ENCODE data around the gene RABL2B.

The RABL2B gene

DNA sequence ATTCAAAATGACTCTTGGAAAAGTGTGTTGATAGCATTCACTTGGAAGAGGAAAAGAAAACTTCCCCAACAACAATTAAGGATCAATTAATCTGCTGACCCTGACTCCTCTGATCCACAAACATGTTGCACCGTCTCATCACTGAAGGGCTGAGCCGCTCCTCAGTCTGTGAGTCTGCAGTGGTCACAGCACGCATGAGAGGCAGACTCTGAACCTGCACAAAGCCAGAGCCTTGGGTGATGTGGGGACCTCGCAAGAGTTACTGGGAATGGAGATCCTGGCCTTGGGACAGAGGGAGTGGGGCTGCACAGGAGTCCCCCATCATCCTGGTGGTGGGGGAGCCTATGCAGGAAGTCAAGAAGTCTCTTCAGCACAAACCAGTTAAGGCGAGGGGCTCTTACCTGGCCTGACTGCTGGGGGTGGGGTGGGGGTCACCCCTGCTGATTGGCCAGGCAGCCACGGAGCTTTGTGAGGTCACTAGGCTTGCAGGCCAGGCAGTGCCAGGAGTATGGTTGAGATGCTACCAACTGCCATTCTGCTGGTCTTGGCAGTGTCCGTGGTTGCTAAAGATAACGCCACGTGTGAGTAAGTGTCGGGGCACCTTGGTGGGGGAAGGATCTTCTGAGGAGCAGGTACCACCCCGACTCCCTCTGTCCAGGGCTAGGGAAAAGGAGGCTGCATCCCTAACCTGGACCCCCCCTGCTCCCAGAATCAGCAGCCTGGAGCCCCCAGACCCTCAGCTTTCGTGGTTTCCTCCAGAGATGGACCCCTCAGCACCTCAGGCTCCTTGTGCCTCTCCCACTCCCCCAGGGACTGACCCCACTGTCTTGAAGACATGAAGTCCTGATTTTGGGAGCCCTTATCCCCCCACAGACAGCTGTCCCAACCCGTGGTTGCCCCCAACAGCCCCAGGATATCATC, 45.4 kb downstream of the RABL2B start, which contains the start of gene ACR:
Gene ACR, plus strand, starts transcription at position 477 of the 921 bp plus-strand sequence. Its CDS starts 32 bp downstream, at position 509.
- no peak for FAIRE-seq

GRCh38 chr22:50735739-50736030, 47.8 kb downstream of the RABL2B start:
- FAIRE-seq = no peak

GRCh38 chr22:50734986-50735738, 48.3 kb downstream of the RABL2B start:
- FAIRE-seq = no peak

GRCh38 chr22:50734343-50734771, 49.1 kb downstream of the RABL2B start:
- no peak for FAIRE-seq

- no peak for FAIRE-seq
Observed at GRCh38 chr22:50733521-50734342, 49.7 kb downstream of the RABL2B start.

- no peak for FAIRE-seq
Observed at GRCh38 chr22:50732681-50733080, 50.8 kb downstream of the RABL2B start.

GRCh38 chr22:50731811-50732624, 51.4 kb downstream of the RABL2B start:
- FAIRE-seq = no peak

DNA sequence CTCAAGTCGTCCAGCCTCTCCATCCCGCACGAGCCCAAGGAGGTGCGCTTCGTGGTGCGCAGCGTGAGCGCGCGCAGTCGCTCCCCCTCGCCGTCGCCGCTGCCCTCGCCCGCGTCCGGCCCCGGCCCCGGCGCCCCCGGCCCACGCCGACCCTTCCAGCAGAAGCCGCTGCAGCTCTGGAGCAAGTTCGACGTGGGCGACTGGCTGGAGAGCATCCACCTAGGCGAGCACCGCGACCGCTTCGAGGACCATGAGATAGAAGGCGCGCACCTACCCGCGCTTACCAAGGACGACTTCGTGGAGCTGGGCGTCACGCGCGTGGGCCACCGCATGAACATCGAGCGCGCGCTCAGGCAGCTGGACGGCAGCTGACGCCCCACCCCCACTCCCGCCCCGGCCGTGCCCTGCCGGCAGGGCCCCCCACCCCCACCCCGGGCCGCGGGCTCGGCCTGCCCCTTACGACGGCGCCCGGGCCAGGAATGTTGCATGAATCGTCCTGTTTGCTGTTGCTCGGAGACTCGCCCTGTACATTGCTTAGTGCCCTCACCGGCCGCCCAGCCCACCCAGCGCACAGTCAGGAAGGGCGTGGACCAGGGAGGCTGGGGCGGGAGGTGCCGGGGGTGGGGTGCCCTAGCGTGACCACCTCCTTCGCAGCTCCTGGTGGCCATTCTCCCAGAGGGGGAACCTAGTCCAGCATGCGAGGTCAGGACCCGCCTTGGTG, 52.3 kb downstream of the RABL2B start:
- FAIRE-seq = no peak

GRCh38 chr22:50730013-50730891, 53.2 kb downstream of the RABL2B start:
- FAIRE-seq = no peak

GRCh38 chr22:50729391-50730012, 53.9 kb downstream of the RABL2B start:
- no peak for FAIRE-seq

- no peak for FAIRE-seq
Observed at GRCh38 chr22:50728523-50728931, 54.9 kb downstream of the RABL2B start.

GRCh38 chr22:50727678-50728522, 55.5 kb downstream of the RABL2B start:
- no peak for FAIRE-seq

DNA sequence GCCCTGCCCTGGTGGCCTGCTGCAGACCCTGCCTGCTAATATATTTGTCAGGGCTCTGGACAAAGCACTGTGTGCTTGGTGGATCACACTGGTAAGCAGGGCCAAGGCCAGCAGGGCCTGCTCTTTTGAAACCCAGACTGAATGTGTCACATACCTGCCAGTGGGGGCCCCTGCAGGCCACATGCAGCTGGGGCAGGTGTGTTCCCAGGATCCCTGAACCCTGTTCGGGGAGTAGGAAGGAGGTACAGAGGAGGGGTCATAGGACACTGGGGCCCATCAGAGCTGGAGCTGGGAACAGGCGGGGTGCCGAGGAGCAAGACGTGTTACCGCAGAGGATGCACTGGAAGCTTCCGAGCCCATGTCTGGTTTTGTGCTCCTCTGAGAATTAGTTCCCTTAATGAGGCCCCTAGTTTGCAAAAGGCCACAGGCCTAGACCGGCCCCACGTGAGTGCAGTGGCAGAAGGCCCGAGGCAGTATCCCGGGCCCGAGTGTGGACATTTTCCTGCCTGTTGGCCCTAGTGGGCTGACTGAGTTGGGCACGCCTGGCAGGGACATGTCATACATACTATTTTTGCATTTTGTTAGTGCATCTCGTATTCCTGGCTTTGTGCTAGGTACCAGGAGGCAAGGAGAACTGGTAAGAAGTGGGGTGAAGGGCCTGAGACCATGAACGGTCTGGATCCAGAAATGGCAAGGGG, 56.6 kb downstream of the RABL2B start:
- FAIRE-seq = no peak

DNA sequence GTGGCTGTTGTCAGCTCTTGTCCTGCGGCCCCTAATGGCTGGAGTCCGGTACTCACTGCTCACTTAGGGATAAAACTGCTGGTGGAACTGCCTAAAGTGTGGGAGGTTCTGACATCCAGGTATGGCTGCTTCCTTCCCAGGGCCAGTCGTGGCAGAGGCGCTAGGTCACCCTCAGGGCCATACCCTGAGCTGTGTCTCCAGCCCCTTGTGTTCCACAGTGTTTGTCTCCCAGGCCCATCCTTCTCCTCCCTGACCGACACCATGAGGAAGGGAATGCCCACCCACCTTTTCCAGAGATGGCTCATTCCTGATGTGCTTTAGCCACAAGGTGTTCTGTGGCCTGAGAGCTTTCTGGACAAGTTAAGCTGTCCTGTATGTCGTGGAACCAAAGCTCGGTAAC, 57.8 kb downstream of the RABL2B start:
- no peak for FAIRE-seq

DNA sequence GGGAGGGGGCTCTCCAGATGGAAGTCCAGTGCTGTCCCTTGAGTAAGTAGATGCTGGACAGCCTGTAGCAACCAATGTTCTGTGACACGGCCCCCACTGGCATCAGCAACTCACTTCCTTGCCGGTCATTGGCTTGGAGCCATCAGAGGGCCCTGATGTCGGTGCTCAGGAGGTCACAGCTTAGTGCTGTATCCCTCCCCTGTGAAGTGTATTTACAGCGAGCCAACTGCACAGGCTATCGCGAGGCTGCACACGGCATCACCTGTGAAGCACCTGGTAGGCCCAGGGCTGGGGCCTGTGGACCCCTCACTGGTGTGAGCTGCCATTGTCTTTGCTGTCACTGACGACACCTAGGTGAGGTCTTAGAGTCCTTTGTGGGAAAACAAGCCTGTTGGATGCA, 58.8 kb downstream of the RABL2B start:
- FAIRE-seq = no peak

DNA sequence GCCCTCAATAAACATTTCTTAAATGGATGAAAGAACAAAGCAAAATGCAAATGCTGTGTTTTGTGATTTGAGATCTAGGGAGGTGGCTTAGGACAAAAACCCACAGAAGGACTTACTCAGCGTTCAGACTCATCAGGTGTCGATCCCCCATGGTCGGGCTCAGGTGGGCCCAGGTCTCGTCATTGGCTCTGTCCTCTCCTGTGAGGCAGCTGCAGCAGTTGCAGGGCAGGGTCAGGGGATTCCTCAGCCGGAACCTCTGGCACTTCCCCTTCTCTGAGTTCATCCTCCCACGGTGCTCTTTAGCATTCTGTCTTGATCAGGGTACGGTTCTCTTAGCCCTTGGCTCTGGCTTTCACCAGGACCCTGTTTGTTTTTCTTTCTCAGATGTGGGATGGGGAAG, 59.4 kb downstream of the RABL2B start:
- FAIRE-seq = no peak

DNA sequence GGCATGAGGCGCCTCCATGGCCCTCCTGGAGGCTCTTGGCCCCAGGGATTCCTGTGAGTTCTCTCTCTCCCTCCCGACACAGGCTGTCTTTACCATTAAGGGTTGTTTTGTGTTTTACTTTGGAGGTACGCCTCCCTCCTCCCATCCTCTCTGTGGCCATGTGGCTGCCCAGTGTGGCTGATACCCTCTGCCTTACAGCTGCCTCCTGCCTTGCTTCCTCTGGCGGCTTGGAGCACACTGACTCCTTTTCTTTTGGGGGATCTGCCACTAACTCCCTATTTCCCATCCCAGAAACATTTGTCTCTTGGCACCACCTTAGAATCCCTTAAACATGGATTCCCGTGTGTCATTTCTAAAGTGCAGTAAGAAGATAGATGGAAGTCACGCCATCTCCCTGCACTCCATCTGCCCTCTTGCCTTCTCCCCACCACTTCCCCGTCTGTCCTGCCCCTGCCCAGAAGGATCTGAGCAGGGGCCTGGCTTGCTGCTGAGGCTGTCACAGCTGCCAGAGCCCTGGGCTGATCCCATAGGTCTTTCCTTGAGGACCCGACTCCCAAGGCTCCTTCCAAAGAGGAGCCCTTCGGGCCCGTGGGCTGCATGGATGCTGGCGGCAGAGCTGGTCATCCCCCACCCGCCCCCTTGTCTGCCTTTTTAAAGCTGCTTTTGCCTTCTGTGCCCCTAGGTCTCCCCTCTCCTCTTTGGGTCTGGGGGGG, 60.6 kb downstream of the RABL2B start:
- FAIRE-seq = no peak
